GM12878 (cell line): Measurements from ENCODE around the gene HSFX4.

Source experiments
- ASH2L ChIP-seq: fragments of 300-600, 200-600 bp; sonication (generic); IDR thresholded peaks from 2 replicates; pipeline ENCODE4 v1.6.1; 2017; ENCODE audit warnings: low read depth, mild to moderate bottlenecking, borderline replicate concordance
- EP300 ChIP-seq, 2 experiments: fragments of 150-350 bp in 1 of 2; IDR thresholded peaks; 2 replicates each; pipeline ENCODE4 v1.6.1; 2011 to 2012; ENCODE audit warnings: low read depth in 2 of 2, low read length in 2 of 2, borderline replicate concordance in 1 of 2, improper control_type of control experiment in 1 of 2, inconsistent platforms in 1 of 2; ENCODE audit not compliant: control insufficient read depth in 1 of 2
- ESRRA ChIP-seq: IDR thresholded peaks from 2 replicates; pipeline ENCODE4 v1.6.1; 2012; ENCODE audit warnings: mild to moderate bottlenecking, low read length, improper control_type of control experiment
- EZH2 ChIP-seq: IDR thresholded peaks from 2 replicates; pipeline ENCODE4 v1.6.1; 2012; ENCODE audit warnings: low read depth, mild to moderate bottlenecking, control low read depth, inconsistent platforms, low read length, borderline replicate concordance; ENCODE audit not compliant: control insufficient read depth
- JUNB ChIP-seq: IDR thresholded peaks from 2 replicates; pipeline ENCODE4 v1.6.1; 2016; ENCODE audit warnings: antibody characterized with exemption, mild to moderate bottlenecking
- POLR2A ChIP-seq: IDR thresholded peaks from 2 replicates; pipeline ENCODE4 v1.6.1; 2011; ENCODE audit warnings: low read depth, mild to moderate bottlenecking, low read length
- POLR2AphosphoS5 ChIP-seq: IDR thresholded peaks from 2 replicates; pipeline ENCODE4 v1.6.1; 2011; ENCODE audit warnings: mild to moderate bottlenecking, low read length, inconsistent platforms
- TARDBP ChIP-seq: IDR thresholded peaks from 2 replicates; pipeline ENCODE4 v1.6.1; 2016; ENCODE audit warnings: borderline replicate concordance
- TF ChIP-seq, protein P1 (sequence below), 3 experiments: IDR thresholded peaks in 2 of 3; conservative IDR thresholded peaks in 1 of 3; 2 replicates each; pipeline ENCODE4 v1.5.1; 2011; ENCODE audit warnings: low read depth in 3 of 3, low read length in 3 of 3, mild to moderate bottlenecking in 3 of 3, control low read depth in 2 of 3, moderate library complexity in 2 of 3, inconsistent platforms in 1 of 3, mixed read lengths in 1 of 3; ENCODE audit not compliant: control insufficient read depth in 2 of 3, insufficient read depth in 1 of 3; ENCODE audit errors: extremely low read depth in 1 of 3
- TF ChIP-seq, protein P2 (sequence below): fragments of 450-650 bp; formaldehyde crosslinking; IDR thresholded peaks from 2 replicates; pipeline ENCODE4 v1.5.0; 2022; ENCODE audit warnings: mild to moderate bottlenecking, missing genetic modification characterization
- TF ChIP-seq, protein P3 (sequence below): fragments of 450-650 bp; conservative IDR thresholded peaks from 2 replicates; pipeline ENCODE4 v1.6.1; 2017; ENCODE audit warnings: mild to moderate bottlenecking, moderate library complexity

DNA sequence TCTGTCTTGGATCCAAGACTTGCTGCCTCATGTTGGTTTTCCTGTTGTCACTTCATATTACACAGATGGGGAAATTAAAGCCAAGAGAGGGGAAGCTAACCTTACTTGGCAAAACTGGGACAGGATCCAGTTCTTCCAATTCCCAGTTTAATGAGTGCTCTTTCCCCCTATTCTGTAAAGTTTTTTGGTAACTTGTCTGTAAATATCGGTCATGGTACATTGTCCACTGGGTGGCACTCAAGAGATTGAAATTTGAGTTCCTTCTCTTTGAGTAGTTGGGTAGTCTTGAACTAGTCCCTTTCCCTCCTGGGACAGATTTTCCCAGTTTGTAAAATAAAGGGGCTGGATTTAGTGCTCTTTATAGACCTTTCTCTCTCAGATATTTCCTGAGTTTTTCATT lies 21.3 kb downstream of the HSFX4 start:
- TF ChIP-seq EP300 (IDR thresholded peaks at IDR 0.05; ENCODE audit: borderline replicate concordance in 1 of 2, control insufficient read depth in 1 of 2, low read depth in 2 of 2, low read length in 2 of 2): no peak
- TF ChIP-seq, protein P1, sequence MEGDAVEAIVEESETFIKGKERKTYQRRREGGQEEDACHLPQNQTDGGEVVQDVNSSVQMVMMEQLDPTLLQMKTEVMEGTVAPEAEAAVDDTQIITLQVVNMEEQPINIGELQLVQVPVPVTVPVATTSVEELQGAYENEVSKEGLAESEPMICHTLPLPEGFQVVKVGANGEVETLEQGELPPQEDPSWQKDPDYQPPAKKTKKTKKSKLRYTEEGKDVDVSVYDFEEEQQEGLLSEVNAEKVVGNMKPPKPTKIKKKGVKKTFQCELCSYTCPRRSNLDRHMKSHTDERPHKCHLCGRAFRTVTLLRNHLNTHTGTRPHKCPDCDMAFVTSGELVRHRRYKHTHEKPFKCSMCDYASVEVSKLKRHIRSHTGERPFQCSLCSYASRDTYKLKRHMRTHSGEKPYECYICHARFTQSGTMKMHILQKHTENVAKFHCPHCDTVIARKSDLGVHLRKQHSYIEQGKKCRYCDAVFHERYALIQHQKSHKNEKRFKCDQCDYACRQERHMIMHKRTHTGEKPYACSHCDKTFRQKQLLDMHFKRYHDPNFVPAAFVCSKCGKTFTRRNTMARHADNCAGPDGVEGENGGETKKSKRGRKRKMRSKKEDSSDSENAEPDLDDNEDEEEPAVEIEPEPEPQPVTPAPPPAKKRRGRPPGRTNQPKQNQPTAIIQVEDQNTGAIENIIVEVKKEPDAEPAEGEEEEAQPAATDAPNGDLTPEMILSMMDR (IDR thresholded peaks at IDR 0.05 in 2 of 3, conservative IDR thresholded peaks at IDR 0.05 in 1 of 3; ENCODE audit: control insufficient read depth in 2 of 3, extremely low read depth in 1 of 3, insufficient read depth in 1 of 3, low read depth in 3 of 3, low read length in 3 of 3): peak; percentile 39 to 46 (median 39)
- no peak for TF ChIP-seq ASH2L
- TF ChIP-seq EZH2: no peak
- no peak for TF ChIP-seq POLR2A
- TF ChIP-seq TARDBP: no peak
- TF ChIP-seq, protein P2, sequence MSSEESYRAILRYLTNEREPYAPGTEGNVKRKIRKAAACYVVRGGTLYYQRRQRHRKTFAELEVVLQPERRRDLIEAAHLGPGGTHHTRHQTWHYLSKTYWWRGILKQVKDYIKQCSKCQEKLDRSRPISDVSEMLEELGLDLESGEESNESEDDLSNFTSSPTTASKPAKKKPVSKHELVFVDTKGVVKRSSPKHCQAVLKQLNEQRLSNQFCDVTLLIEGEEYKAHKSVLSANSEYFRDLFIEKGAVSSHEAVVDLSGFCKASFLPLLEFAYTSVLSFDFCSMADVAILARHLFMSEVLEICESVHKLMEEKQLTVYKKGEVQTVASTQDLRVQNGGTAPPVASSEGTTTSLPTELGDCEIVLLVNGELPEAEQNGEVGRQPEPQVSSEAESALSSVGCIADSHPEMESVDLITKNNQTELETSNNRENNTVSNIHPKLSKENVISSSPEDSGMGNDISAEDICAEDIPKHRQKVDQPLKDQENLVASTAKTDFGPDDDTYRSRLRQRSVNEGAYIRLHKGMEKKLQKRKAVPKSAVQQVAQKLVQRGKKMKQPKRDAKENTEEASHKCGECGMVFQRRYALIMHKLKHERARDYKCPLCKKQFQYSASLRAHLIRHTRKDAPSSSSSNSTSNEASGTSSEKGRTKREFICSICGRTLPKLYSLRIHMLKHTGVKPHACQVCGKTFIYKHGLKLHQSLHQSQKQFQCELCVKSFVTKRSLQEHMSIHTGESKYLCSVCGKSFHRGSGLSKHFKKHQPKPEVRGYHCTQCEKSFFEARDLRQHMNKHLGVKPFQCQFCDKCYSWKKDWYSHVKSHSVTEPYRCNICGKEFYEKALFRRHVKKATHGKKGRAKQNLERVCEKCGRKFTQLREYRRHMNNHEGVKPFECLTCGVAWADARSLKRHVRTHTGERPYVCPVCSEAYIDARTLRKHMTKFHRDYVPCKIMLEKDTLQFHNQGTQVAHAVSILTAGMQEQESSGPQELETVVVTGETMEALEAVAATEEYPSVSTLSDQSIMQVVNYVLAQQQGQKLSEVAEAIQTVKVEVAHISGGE (CRISPR knock-in tag): no peak
- no peak for TF ChIP-seq POLR2AphosphoS5
- TF ChIP-seq JUNB: no peak
- TF ChIP-seq ESRRA: no peak
- TF ChIP-seq, protein P3, sequence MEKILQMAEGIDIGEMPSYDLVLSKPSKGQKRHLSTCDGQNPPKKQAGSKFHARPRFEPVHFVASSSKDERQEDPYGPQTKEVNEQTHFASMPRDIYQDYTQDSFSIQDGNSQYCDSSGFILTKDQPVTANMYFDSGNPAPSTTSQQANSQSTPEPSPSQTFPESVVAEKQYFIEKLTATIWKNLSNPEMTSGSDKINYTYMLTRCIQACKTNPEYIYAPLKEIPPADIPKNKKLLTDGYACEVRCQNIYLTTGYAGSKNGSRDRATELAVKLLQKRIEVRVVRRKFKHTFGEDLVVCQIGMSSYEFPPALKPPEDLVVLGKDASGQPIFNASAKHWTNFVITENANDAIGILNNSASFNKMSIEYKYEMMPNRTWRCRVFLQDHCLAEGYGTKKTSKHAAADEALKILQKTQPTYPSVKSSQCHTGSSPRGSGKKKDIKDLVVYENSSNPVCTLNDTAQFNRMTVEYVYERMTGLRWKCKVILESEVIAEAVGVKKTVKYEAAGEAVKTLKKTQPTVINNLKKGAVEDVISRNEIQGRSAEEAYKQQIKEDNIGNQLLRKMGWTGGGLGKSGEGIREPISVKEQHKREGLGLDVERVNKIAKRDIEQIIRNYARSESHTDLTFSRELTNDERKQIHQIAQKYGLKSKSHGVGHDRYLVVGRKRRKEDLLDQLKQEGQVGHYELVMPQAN: no peak
